SK-N-SH treated with all-trans-retinoic acid at 6 μM for 48 hours (cell line): ENCODE measurements around the gene HAUS1.

Experiments used
- ATAC-seq: fragments of 200-7000 bp; cut with Tn5 transposase; 3 replicates; pipeline ENCODE4 v1.9.1; 2020; ENCODE audit warnings: mild to moderate bottlenecking, moderate library complexity
- ARNTL ChIP-seq: fragments of 450-650 bp; formaldehyde crosslinking; IDR thresholded peaks from 2 replicates; pipeline ENCODE4 v1.5.0; 2020; ENCODE audit warnings: low read depth, mild to moderate bottlenecking, moderate library complexity, borderline replicate concordance
- BACH2 ChIP-seq: fragments of 250-450 bp; sonication (Bioruptor Pico); IDR thresholded peaks from 2 replicates; pipeline ENCODE4 v1.9.0; 2021; ENCODE audit warnings: mild to moderate bottlenecking, borderline replicate concordance
- ESRRG ChIP-seq: fragments of 250-450 bp; sonication (Bioruptor Pico); IDR thresholded peaks from 2 replicates; pipeline ENCODE4 v1.6.1; 2021; ENCODE audit warnings: mild to moderate bottlenecking
- GLIS3 ChIP-seq: fragments of 250-450 bp; sonication (Bioruptor Pico); IDR thresholded peaks from 2 replicates; pipeline ENCODE4 v1.5.0; 2020; ENCODE audit warnings: mild to moderate bottlenecking, moderate library complexity
- ISL1 ChIP-seq: fragments of 250-450 bp; sonication (Bioruptor Pico); IDR thresholded peaks from 2 replicates; pipeline ENCODE4 v2.1.2; 2022; ENCODE audit warnings: mild to moderate bottlenecking, moderate library complexity
- PPARA ChIP-seq: fragments of 250-450 bp; sonication (Bioruptor Pico); IDR thresholded peaks from 2 replicates; pipeline ENCODE4 v1.5.0; 2020; ENCODE audit warnings: mild to moderate bottlenecking, borderline replicate concordance
- SNAI2 ChIP-seq: fragments of 250-450 bp; sonication (Bioruptor Pico); IDR thresholded peaks from 2 replicates; pipeline ENCODE4 v1.5.0; 2020; ENCODE audit warnings: mild to moderate bottlenecking, moderate library complexity
- TCF4 ChIP-seq: fragments of 250-450 bp; sonication (Bioruptor Pico); IDR thresholded peaks from 2 replicates; pipeline ENCODE4 v1.8.0; 2021; ENCODE audit warnings: mild to moderate bottlenecking, moderate library complexity, borderline replicate concordance
- TOX ChIP-seq: fragments of 250-450 bp; sonication (Bioruptor Pico); IDR thresholded peaks from 2 replicates; pipeline ENCODE4 v1.8.0; 2021; ENCODE audit warnings: mild to moderate bottlenecking, moderate library complexity, borderline replicate concordance
- ZC3H10 ChIP-seq: fragments of 250-450 bp; sonication (Bioruptor Pico); IDR thresholded peaks from 2 replicates; pipeline ENCODE4 v1.5.1; 2021; ENCODE audit warnings: mild to moderate bottlenecking, moderate library complexity
- ZFP3 ChIP-seq: fragments of 250-450 bp; sonication (Bioruptor Pico); IDR thresholded peaks from 2 replicates; pipeline ENCODE4 v1.5.0; 2020; ENCODE audit warnings: mild to moderate bottlenecking, moderate library complexity
- ZNF565 ChIP-seq: fragments of 450-650 bp; formaldehyde crosslinking; conservative IDR thresholded peaks from 2 replicates; pipeline ENCODE4 v1.5.0; 2020; ENCODE audit warnings: low read depth, mild to moderate bottlenecking, moderate library complexity
- ZNF70 ChIP-seq: fragments of 450-650 bp; formaldehyde crosslinking; IDR thresholded peaks from 2 replicates; pipeline ENCODE4 v1.5.0; 2020; ENCODE audit warnings: mild to moderate bottlenecking, moderate library complexity
- ZNF8 ChIP-seq: fragments of 450-650 bp; formaldehyde crosslinking; IDR thresholded peaks from 2 replicates; pipeline ENCODE4 v1.5.0; 2020; ENCODE audit warnings: mild to moderate bottlenecking, moderate library complexity
- TF ChIP-seq, protein P1 (sequence below): fragments of 250-450 bp; sonication (Bioruptor Pico); IDR thresholded peaks from 2 replicates; pipeline ENCODE4 v1.8.0; 2020; ENCODE audit warnings: mild to moderate bottlenecking, moderate library complexity, borderline replicate concordance
- TF ChIP-seq, protein P2 (sequence below): fragments of 250-450 bp; sonication (Bioruptor Pico); IDR thresholded peaks from 2 replicates; pipeline ENCODE4 v1.5.0; 2020; ENCODE audit warnings: mild to moderate bottlenecking, moderate library complexity
- TF ChIP-seq, protein P3 (sequence below): fragments of 250-450 bp; sonication (Bioruptor Pico); IDR thresholded peaks from 2 replicates; pipeline ENCODE4 v1.5.1; 2020; ENCODE audit warnings: low read depth, mild to moderate bottlenecking, moderate library complexity
- TF ChIP-seq, protein P4 (sequence below): fragments of 250-450 bp; sonication (Bioruptor Pico); IDR thresholded peaks from 2 replicates; pipeline ENCODE4 v1.8.0; 2021; ENCODE audit warnings: low read depth, mild to moderate bottlenecking, moderate library complexity, borderline replicate concordance

HAUS1 gene

DNA sequence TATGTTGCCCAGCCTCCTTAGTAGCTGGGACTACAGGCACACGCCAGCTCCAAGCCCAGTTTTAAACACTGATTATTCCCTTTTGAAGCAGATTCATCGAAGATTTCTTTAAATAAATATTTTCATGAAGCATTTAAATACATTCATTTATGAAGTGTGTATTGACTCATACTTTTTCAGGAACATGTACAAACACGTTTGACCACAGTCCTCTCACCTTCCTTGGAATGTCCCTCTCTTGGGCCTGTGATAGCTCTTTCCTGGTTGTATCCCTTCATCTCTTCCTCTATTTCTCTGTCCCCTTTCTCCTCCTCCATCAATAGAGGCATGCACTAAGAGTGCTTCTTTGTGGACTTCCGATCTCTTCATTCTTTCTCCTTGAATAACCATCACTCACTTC lies 34.7 kb upstream of the HAUS1 start:
- TF ChIP-seq, protein P1, sequence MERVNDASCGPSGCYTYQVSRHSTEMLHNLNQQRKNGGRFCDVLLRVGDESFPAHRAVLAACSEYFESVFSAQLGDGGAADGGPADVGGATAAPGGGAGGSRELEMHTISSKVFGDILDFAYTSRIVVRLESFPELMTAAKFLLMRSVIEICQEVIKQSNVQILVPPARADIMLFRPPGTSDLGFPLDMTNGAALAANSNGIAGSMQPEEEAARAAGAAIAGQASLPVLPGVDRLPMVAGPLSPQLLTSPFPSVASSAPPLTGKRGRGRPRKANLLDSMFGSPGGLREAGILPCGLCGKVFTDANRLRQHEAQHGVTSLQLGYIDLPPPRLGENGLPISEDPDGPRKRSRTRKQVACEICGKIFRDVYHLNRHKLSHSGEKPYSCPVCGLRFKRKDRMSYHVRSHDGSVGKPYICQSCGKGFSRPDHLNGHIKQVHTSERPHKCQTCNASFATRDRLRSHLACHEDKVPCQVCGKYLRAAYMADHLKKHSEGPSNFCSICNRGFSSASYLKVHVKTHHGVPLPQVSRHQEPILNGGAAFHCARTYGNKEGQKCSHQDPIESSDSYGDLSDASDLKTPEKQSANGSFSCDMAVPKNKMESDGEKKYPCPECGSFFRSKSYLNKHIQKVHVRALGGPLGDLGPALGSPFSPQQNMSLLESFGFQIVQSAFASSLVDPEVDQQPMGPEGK, result no peak
- TF ChIP-seq GLIS3 (CRISPR knock-in tag), result no peak
- no peak for TF ChIP-seq ZNF8 (CRISPR knock-in tag)
- no peak for TF ChIP-seq SNAI2 (CRISPR knock-in tag)
- no peak for TF ChIP-seq PPARA (CRISPR knock-in tag)
- TF ChIP-seq ZFP3, result no peak
- TF ChIP-seq TOX (CRISPR knock-in tag), result no peak
- no peak for TF ChIP-seq ZNF70 (CRISPR knock-in tag)
- no peak for TF ChIP-seq TCF4 (CRISPR knock-in tag)
- TF ChIP-seq, protein P2, sequence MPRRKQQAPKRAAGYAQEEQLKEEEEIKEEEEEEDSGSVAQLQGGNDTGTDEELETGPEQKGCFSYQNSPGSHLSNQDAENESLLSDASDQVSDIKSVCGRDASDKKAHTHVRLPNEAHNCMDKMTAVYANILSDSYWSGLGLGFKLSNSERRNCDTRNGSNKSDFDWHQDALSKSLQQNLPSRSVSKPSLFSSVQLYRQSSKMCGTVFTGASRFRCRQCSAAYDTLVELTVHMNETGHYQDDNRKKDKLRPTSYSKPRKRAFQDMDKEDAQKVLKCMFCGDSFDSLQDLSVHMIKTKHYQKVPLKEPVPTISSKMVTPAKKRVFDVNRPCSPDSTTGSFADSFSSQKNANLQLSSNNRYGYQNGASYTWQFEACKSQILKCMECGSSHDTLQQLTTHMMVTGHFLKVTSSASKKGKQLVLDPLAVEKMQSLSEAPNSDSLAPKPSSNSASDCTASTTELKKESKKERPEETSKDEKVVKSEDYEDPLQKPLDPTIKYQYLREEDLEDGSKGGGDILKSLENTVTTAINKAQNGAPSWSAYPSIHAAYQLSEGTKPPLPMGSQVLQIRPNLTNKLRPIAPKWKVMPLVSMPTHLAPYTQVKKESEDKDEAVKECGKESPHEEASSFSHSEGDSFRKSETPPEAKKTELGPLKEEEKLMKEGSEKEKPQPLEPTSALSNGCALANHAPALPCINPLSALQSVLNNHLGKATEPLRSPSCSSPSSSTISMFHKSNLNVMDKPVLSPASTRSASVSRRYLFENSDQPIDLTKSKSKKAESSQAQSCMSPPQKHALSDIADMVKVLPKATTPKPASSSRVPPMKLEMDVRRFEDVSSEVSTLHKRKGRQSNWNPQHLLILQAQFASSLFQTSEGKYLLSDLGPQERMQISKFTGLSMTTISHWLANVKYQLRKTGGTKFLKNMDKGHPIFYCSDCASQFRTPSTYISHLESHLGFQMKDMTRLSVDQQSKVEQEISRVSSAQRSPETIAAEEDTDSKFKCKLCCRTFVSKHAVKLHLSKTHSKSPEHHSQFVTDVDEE (CRISPR knock-in tag), result no peak
- no peak for ATAC-seq

DNA sequence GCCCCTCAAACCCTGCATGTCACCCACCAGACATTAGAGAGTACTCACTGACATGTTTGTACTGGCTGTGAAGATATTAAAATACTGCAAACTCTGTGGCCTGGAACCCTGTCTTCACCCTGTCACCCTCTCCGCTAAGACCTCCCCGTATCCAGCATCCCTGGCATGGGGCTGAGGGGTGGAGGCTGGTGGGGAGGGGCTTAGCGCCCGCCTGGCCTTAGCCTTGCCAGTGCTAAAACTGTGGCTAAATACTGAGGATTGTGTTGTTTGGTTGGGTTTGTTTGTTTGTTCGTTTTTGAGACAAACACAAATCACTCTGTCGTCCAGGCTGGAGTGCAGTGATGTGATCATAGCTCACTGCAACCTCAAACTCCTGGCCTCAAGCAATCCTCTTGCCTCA lies 34.0 kb upstream of the HAUS1 start:
- no peak for ATAC-seq
- TF ChIP-seq, protein P3, sequence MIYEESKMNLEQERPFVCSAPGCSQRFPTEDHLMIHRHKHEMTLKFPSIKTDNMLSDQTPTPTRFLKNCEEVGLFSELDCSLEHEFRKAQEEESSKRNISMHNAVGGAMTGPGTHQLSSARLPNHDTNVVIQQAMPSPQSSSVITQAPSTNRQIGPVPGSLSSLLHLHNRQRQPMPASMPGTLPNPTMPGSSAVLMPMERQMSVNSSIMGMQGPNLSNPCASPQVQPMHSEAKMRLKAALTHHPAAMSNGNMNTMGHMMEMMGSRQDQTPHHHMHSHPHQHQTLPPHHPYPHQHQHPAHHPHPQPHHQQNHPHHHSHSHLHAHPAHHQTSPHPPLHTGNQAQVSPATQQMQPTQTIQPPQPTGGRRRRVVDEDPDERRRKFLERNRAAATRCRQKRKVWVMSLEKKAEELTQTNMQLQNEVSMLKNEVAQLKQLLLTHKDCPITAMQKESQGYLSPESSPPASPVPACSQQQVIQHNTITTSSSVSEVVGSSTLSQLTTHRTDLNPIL, result no peak
- no peak for TF ChIP-seq ESRRG (CRISPR knock-in tag)
- TF ChIP-seq, protein P1, result no peak
- TF ChIP-seq ZFP3, result no peak
- no peak for TF ChIP-seq ZNF565
- no peak for TF ChIP-seq SNAI2 (CRISPR knock-in tag)
- no peak for TF ChIP-seq ARNTL (CRISPR knock-in tag)
- TF ChIP-seq ZNF8 (CRISPR knock-in tag), result no peak
- TF ChIP-seq, protein P2 (CRISPR knock-in tag), result no peak
- no peak for TF ChIP-seq BACH2 (CRISPR knock-in tag)
- no peak for TF ChIP-seq GLIS3 (CRISPR knock-in tag)
- no peak for TF ChIP-seq TCF4 (CRISPR knock-in tag)
- no peak for TF ChIP-seq ZC3H10 (CRISPR knock-in tag)
- TF ChIP-seq, protein P4, sequence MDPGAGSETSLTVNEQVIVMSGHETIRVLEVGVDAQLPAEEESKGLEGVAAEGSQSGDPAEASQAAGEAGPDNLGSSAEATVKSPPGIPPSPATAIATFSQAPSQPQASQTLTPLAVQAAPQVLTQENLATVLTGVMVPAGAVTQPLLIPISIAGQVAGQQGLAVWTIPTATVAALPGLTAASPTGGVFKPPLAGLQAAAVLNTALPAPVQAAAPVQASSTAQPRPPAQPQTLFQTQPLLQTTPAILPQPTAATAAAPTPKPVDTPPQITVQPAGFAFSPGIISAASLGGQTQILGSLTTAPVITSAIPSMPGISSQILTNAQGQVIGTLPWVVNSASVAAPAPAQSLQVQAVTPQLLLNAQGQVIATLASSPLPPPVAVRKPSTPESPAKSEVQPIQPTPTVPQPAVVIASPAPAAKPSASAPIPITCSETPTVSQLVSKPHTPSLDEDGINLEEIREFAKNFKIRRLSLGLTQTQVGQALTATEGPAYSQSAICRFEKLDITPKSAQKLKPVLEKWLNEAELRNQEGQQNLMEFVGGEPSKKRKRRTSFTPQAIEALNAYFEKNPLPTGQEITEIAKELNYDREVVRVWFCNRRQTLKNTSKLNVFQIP (CRISPR knock-in tag), result no peak
- TF ChIP-seq ISL1 (CRISPR knock-in tag), result no peak
- TF ChIP-seq, all 23 proteins: peak for 0
